ENCODE results near the gene PRSS38. TPM values are rescaled to one million over a fixed set of nuclear protein-coding genes. Genes with fewer than 3 reads are reported as not detected.

Gene PRSS38
- total RNA-seq, 1 experiment from 2014 or later: not detected

DNA sequence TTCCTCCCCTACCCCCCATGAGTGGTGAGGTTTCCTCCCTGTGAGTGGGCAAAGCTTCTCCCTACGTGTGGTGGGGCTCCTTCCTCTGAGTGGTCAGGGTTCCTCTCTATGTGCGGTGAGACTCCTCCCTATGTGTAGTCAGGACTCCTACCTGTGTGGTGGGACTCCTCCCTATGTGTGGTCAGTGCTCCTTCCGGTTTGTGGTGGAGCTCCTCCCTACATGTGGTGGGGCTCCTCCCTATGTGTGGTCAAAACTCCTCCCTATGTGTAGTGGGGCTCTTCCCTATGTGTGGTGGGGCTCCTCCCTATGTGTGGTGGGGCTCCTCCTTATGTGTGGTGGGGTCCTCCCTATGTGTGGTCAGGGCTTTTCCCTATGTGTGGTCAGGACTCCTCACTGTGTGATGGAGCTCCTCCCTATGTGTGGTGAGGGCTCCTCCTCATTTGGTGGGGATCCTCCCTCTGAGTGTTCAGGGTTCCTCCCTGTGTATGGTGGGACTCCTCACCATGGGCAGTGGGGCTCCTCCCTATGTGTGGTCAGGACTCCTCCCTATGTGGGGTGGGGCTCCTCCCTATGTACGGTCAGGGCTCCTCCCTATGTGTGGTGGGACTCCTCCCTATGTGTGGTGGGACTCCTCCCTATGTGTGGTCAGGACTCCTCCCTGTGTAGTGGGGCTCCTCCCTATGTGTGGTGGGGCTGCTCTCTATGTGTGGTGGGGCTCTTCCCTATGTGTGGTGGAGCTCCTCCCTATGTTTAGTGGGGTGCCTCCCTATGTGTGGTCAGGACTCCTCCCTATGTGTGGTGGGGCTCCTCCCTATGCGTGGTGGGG, 29.1 kb downstream of the PRSS38 start:
- ATAC-seq (peak; percentile 32), DNase-seq (ENCODE audit: low read depth, low spot score) (no peak)
- no TSS peak for BruUV-seq (replicated peaks)
- Histone ChIP-seq H3K9me2 (ENCODE audit: insufficient read depth) (no peaks in the 10 kb centered on the region), H3K4me2 (ENCODE audit: low read length) (no peak overlapping the region), H4K20me1 (ENCODE audit: insufficient read depth) (no peaks in the 10 kb centered on the region), H3K9me3 (ENCODE audit: control insufficient read depth in 1 of 2, insufficient read depth in 1 of 2, low read depth in 1 of 2, low read length in 2 of 2) (no peaks in the 10 kb centered on the region), H3K9ac (ENCODE audit: low read length) (no peak overlapping the region), H3K27me3 (ENCODE audit: insufficient read depth, low read length) (no peaks in the 10 kb centered on the region), H3K4me3 (replicated peaks in 1 of 2; ENCODE audit: low read depth in 1 of 2, low read length in 2 of 2) (no peak overlapping the region), H3K79me2 (ENCODE audit: insufficient read depth, low read length) (no peaks in the 10 kb centered on the region), H3K27ac (ENCODE audit: low read depth, low read length) (no peak overlapping the region), H3K36me3 (ENCODE audit: control insufficient read depth in 1 of 2, insufficient read depth in 2 of 2, low read length in 2 of 2) (no peaks in the 10 kb centered on the region), H2AFZ (ENCODE audit: low read depth, low read length, poor library complexity, severe bottlenecking) (no peak overlapping the region), H3K4me1 (ENCODE audit: control insufficient read depth in 1 of 2, insufficient read depth in 2 of 2, low read length in 2 of 2) (no peaks in the 10 kb centered on the region)
- ChIA-PET RAD21 (ENCODE audit: low non-redundant PET in 1 of 2, low total read pairs in 2 of 2, uncharacterized antibody in 2 of 2, unreplicated experiment in 2 of 2) (no interaction called here), CTCF (no interaction called here), POLR2A (no interaction called here)
- TF ChIP-seq FOSL1 (IDR thresholded peaks at IDR 0.05; ENCODE audit: low read depth) (no peak), ZNF274 (IDR thresholded peaks at IDR 0.05; ENCODE audit: low read depth, low read length) (no peak), EZH2phosphoT487 (IDR thresholded peaks at IDR 0.05; ENCODE audit: borderline replicate concordance) (no peak), EGR1 (IDR thresholded peaks at IDR 0.05; ENCODE audit: low read depth) (no peak), CEBPB (IDR thresholded peaks at IDR 0.05; ENCODE audit: low read depth) (no peak), YY1 (IDR thresholded peaks at IDR 0.05; ENCODE audit: extremely low read depth, insufficient replicate concordance, low read depth, low read length) (no peak), POLR2AphosphoS5 (IDR thresholded peaks at IDR 0.05; ENCODE audit: low read depth, low read length) (no peak), POLR2A (IDR thresholded peaks at IDR 0.05; ENCODE audit: borderline replicate concordance, extremely low read depth, insufficient read depth, insufficient read length) (no peak), SRF (IDR thresholded peaks at IDR 0.05; ENCODE audit: low read depth) (no peak), TCF7L2 (IDR thresholded peaks at IDR 0.05; ENCODE audit: borderline replicate concordance, extremely low read depth, insufficient read depth, insufficient read length) (no peak), CBX3 (IDR thresholded peaks at IDR 0.05; ENCODE audit: low read depth) (no peak), ELF1 (IDR thresholded peaks at IDR 0.05; ENCODE audit: borderline replicate concordance, low read depth) (no peak), ZFX (IDR thresholded peaks at IDR 0.05) (no peak), SIN3A (IDR thresholded peaks at IDR 0.05; ENCODE audit: low read depth) (no peak), EZH2 (IDR thresholded peaks at IDR 0.05) (no peak)
- TF ChIP-seq, protein P1, sequence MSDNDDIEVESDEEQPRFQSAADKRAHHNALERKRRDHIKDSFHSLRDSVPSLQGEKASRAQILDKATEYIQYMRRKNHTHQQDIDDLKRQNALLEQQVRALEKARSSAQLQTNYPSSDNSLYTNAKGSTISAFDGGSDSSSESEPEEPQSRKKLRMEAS (IDR thresholded peaks at IDR 0.05): no peak
- TF ChIP-seq, protein P2, sequence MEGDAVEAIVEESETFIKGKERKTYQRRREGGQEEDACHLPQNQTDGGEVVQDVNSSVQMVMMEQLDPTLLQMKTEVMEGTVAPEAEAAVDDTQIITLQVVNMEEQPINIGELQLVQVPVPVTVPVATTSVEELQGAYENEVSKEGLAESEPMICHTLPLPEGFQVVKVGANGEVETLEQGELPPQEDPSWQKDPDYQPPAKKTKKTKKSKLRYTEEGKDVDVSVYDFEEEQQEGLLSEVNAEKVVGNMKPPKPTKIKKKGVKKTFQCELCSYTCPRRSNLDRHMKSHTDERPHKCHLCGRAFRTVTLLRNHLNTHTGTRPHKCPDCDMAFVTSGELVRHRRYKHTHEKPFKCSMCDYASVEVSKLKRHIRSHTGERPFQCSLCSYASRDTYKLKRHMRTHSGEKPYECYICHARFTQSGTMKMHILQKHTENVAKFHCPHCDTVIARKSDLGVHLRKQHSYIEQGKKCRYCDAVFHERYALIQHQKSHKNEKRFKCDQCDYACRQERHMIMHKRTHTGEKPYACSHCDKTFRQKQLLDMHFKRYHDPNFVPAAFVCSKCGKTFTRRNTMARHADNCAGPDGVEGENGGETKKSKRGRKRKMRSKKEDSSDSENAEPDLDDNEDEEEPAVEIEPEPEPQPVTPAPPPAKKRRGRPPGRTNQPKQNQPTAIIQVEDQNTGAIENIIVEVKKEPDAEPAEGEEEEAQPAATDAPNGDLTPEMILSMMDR (IDR thresholded peaks at IDR 0.05 in 2 of 3, conservative IDR thresholded peaks at IDR 0.05 in 1 of 3; ENCODE audit: borderline replicate concordance in 1 of 3, insufficient read depth in 1 of 3, low read depth in 2 of 3, low read length in 2 of 3): no peak
- TF ChIP-seq, protein P3, sequence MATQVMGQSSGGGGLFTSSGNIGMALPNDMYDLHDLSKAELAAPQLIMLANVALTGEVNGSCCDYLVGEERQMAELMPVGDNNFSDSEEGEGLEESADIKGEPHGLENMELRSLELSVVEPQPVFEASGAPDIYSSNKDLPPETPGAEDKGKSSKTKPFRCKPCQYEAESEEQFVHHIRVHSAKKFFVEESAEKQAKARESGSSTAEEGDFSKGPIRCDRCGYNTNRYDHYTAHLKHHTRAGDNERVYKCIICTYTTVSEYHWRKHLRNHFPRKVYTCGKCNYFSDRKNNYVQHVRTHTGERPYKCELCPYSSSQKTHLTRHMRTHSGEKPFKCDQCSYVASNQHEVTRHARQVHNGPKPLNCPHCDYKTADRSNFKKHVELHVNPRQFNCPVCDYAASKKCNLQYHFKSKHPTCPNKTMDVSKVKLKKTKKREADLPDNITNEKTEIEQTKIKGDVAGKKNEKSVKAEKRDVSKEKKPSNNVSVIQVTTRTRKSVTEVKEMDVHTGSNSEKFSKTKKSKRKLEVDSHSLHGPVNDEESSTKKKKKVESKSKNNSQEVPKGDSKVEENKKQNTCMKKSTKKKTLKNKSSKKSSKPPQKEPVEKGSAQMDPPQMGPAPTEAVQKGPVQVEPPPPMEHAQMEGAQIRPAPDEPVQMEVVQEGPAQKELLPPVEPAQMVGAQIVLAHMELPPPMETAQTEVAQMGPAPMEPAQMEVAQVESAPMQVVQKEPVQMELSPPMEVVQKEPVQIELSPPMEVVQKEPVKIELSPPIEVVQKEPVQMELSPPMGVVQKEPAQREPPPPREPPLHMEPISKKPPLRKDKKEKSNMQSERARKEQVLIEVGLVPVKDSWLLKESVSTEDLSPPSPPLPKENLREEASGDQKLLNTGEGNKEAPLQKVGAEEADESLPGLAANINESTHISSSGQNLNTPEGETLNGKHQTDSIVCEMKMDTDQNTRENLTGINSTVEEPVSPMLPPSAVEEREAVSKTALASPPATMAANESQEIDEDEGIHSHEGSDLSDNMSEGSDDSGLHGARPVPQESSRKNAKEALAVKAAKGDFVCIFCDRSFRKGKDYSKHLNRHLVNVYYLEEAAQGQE (IDR thresholded peaks at IDR 0.05; ENCODE audit: low read depth): no peak
- TF ChIP-seq, protein P4, sequence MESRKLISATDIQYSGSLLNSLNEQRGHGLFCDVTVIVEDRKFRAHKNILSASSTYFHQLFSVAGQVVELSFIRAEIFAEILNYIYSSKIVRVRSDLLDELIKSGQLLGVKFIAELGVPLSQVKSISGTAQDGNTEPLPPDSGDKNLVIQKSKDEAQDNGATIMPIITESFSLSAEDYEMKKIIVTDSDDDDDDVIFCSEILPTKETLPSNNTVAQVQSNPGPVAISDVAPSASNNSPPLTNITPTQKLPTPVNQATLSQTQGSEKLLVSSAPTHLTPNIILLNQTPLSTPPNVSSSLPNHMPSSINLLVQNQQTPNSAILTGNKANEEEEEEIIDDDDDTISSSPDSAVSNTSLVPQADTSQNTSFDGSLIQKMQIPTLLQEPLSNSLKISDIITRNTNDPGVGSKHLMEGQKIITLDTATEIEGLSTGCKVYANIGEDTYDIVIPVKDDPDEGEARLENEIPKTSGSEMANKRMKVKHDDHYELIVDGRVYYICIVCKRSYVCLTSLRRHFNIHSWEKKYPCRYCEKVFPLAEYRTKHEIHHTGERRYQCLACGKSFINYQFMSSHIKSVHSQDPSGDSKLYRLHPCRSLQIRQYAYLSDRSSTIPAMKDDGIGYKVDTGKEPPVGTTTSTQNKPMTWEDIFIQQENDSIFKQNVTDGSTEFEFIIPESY (IDR thresholded peaks at IDR 0.05; ENCODE audit: extremely low read depth, insufficient replicate concordance, low read length): no peak
- TF ChIP-seq, protein P5, sequence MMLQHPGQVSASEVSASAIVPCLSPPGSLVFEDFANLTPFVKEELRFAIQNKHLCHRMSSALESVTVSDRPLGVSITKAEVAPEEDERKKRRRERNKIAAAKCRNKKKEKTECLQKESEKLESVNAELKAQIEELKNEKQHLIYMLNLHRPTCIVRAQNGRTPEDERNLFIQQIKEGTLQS (IDR thresholded peaks at IDR 0.05): no peak
- intact Hi-C loops (cut with micrococcal nuclease): no loop called here
